Adrenal gland (tissue), 12 donors: ENCODE data around the gene COG6. TPM values are rescaled to one million over a fixed set of nuclear protein-coding genes. Genes with fewer than 3 reads are reported as not detected.

Experiments
- DNase-seq, 7 donors: peaks; one replicate each; pipeline ENCODE4 v3.0.0-alpha.2; 2019 to 2020
- H3K27ac ChIP-seq, 5 donors: fragments of 200-600 bp; sonication (generic) in 4 of 5; 1 replicate in 3 of 5; 2 replicates in 2 of 5; pipeline versions ENCODE4 v1.5.1 to v1.8.0; 2016 to 2020; ENCODE audit warnings: mild to moderate bottlenecking in 1 of 5
- H3K27me3 ChIP-seq: fragments of 200-600 bp; 2 replicates; pipeline ENCODE4 v1.8.0; 2021
- H3K36me3 ChIP-seq, 2 donors: fragments of 200-600 bp; replicated peaks in 1 of 2; 1 replicate in 1 of 2; 2 replicates in 1 of 2; pipeline versions ENCODE4 v1.5.1 to v1.8.0; 2018 to 2022
- H3K4me1 ChIP-seq, 2 donors: fragments of 200-600 bp; replicated peaks in 1 of 2; 1 replicate in 1 of 2; 2 replicates in 1 of 2; pipeline versions ENCODE4 v1.5.1 to v1.8.0; 2018 to 2021
- H3K4me3 ChIP-seq, 4 donors: fragments of 200-600 bp; sonication (generic) in 3 of 4; one replicate each; pipeline ENCODE4 v1.5.1; 2016 to 2018
- H3K9me3 ChIP-seq, 3 donors: fragments of 200-600 bp; sonication (generic) in 1 of 3; replicated peaks in 1 of 3; 1 replicate in 2 of 3; 2 replicates in 1 of 3; pipeline versions ENCODE4 v1.5.1 to v1.8.0; 2016 to 2021
- CTCF ChIP-seq, 6 experiments: fragments of 450-650 bp in 4 of 6; fragments of 200-600 bp in 2 of 6; sonication (generic) in 1 of 6; IDR thresholded peaks; 1 replicate in 5 of 6; 2 replicates in 1 of 6; pipeline versions ENCODE4 v1.5.1 to v1.8.0; 2016 to 2021; ENCODE audit warnings: antibody characterized with exemption in 6 of 6, mild to moderate bottlenecking in 2 of 6, moderate library complexity in 1 of 6
- POLR2A ChIP-seq, 2 donors: fragments of 450-650 bp; IDR thresholded peaks; one replicate each; pipeline ENCODE4 v1.6.1; 2017; ENCODE audit warnings: antibody characterized with exemption in 2 of 2, mild to moderate bottlenecking in 2 of 2, moderate library complexity in 1 of 2
- WGBS, 4 donors: extraction: QIAGEN DNeasy Blood & Tissue Kit in 2 of 4; methylation state at CpG; one replicate each; pipeline versions ENCODE4 v1.1.5 to v1.1.7; 2013 to 2017; 5-methylcytosine and 5-hydroxymethylcytosine counted together
- intact Hi-C, 2 donors: fragments of 100-400 bp; cut with DNase I; formaldehyde crosslinking; loops; one replicate each; pipeline versions ENCODE4 v1.14.1 to v1.15.0; 2022 to 2023
- polyA plus RNA-seq, 3 donors: library from polyadenylated mRNA; stranded (reverse); fragments of 200-250 nt in 2 of 3; fragments of 350-450 nt in 1 of 3; fragmentation: Illumina TruSeq in 1 of 3; extraction: RNeasy Lipid Tissue Mini Kit (QIAGEN cat#74804) in 1 of 3; gene quantifications; one replicate each; pipeline ENCODE4 v1.2.3, GENCODE V29; 2013 to 2014
- total RNA-seq, 9 donors: library from RNA; depleted of rRNA in 4 of 9; stranded (reverse); fragments of >200 nt in 4 of 9; fragments of 120-200 nt in 1 of 9; fragmentation: NEBNext Ultra II Directional in 1 of 9; extraction: Animal tissue kit (Norgen Biotek cat#: 25700) in 1 of 9; gene quantifications; one replicate each; pipeline versions ENCODE4 v1.1.0 to v1.2.4, GENCODE V29; 2013 to 2023
- donor health status: healthy with polysubstance abuse.
- donor health status: Bipolar disorder and iron deficiency.
- donor health status: DM: yes; HTN: yes; CAD: no.
- donor health status: DM: no; HTN: no; CAD: no.
- donor health status: DM: no; HTN: no; CAD: no.
- donor health status: DM: yes; HTN: yes; CAD: no.

Gene COG6
- total and polyA plus RNA-seq, 12 donors, result 7.2 to 53.5 (median 31.5) TPM

DNA sequence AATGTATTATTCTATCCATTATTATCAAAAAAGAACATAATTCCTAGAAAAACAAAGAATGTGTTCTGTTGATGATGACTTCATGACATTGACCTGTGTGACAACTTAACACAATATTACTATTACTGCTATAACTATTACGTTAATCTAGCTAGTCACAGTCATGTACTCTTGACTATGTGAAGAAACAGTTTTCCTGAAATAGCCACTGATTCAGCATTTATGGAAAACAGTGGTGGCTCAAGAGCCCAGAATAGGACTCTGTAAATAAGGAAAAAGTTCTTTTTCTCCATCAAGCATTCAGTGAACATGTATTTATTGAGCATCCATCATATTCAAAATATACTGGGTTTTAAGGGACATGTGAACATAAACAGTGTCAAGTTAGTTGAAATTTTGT, 93.5 kb downstream of the COG6 start:
- DNase-seq, result no peak
- H3K27ac ChIP-seq, result no peak overlapping the region
- no peaks in the 10 kb centered on the region for H3K27me3 ChIP-seq
- no peaks in the 10 kb centered on the region for H3K9me3 ChIP-seq
- 0 to 93% (median 36%) methylated on average over 1 of the region's 1 CpG for WGBS, 4 donors
- no peaks in the 10 kb centered on the region for H3K36me3 ChIP-seq
- TF ChIP-seq CTCF (IDR thresholded peaks at IDR 0.05) (no peak), POLR2A (IDR thresholded peaks at IDR 0.05) (no peak)
- intact Hi-C loops, result no loop called here
- H3K4me1 ChIP-seq, result no peaks in the 10 kb centered on the region
- no peak overlapping the region for H3K4me3 ChIP-seq

DNA sequence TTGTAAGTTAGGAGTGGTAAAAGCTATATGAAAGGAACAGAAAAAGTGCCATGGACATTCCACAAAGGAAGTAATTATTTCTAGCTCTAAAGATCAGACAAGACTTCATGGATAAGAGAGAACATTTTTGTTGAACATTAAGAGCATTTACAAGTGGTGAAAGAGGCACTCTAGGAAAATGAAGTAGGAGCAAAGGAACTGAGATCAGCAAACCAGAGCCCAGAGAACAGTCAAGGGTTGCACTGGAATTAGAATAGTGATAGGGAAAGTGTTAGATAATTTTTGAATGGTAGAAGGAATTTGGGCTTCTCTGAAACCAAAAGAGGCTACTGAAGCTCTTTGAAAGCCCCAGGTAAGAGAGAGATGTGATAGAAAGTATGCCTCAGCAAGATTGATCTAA, 94.1 kb downstream of the COG6 start:
- Histone ChIP-seq H3K4me3 (no peak overlapping the region), H3K9me3 (no peaks in the 10 kb centered on the region), H3K27ac (no peak overlapping the region), H3K27me3 (no peaks in the 10 kb centered on the region), H3K36me3 (no peaks in the 10 kb centered on the region), H3K4me1 (no peaks in the 10 kb centered on the region)
- intact Hi-C loops, result no loop called here
- TF ChIP-seq CTCF (IDR thresholded peaks at IDR 0.05) (no peak), POLR2A (IDR thresholded peaks at IDR 0.05) (no peak)
- DNase-seq, result no peak

GRCh38 chr13:39751805-39752204, 96.3 kb downstream of the COG6 start:
- TF ChIP-seq CTCF (IDR thresholded peaks at IDR 0.05), result no peak
- no peak for TF ChIP-seq POLR2A (IDR thresholded peaks at IDR 0.05)
- Histone ChIP-seq H3K4me3 (no peak overlapping the region), H3K36me3 (no peaks in the 10 kb centered on the region), H3K4me1 (no peaks in the 10 kb centered on the region), H3K27ac (no peak overlapping the region), H3K27me3 (no peaks in the 10 kb centered on the region), H3K9me3 (no peaks in the 10 kb centered on the region)
- no peak for DNase-seq
- intact Hi-C loops, result no loop called here

GRCh38 chr13:39760521-39760920, 105.1 kb downstream of the COG6 start:
- no peaks in the 10 kb centered on the region for H3K9me3 ChIP-seq
- no peak overlapping the region for H3K27ac ChIP-seq

More at GRCh38 chr13:39760521-39760920, 105.1 kb downstream of the COG6 start:
- Histone ChIP-seq H3K4me3 (no peak overlapping the region), H3K27me3 (no peaks in the 10 kb centered on the region), H3K36me3 (no peaks in the 10 kb centered on the region), H3K4me1 (no peaks in the 10 kb centered on the region)
- no peak for DNase-seq
- 72 to 87% (median 81%) methylated on average over 1 of the region's 1 CpG for WGBS, 4 donors
- TF ChIP-seq POLR2A (IDR thresholded peaks at IDR 0.05) (no peak), CTCF (IDR thresholded peaks at IDR 0.05) (no peak)
- intact Hi-C loops, result no loop called here
